Activated CD8-positive, alpha-beta memory T cell treated with anti-CD3 and anti-CD28 coated beads, Interleukin-2, amount 50 U/mL, for 1 hour (primary cell): ENCODE data around the gene CBARP.

Experiments used
- DNase-seq: peaks from one replicate; pipeline ENCODE4 v3.0.0-alpha.2; 2020; ENCODE audit errors: extremely low read depth

Gene CBARP

GRCh38 chr19:1275260-1275975 lies 37.6 kb upstream of the CBARP start, which contains the start of gene FAM174C:
Gene FAM174C, plus strand, starts transcription at chr19:1275530. Its CDS starts 20 bp downstream, at chr19:1275550.
- DNase-seq: peak; percentile 86

- DNase-seq: no peak
These were observed 37.1 kb upstream of the CBARP start for GRCh38 chr19:1274852-1275259.

- no peak for DNase-seq
These were observed 36.5 kb upstream of the CBARP start for GRCh38 chr19:1274081-1274851.

GRCh38 chr19:1273263-1274041 lies 35.6 kb upstream of the CBARP start:
- DNase-seq: no peak

GRCh38 chr19:1272423-1273262 lies 34.8 kb upstream of the CBARP start:
- DNase-seq: no peak

- no peak for DNase-seq
These were observed 34.0 kb upstream of the CBARP start for GRCh38 chr19:1271528-1272422.

GRCh38 chr19:1270854-1271527 lies 33.2 kb upstream of the CBARP start:
- DNase-seq: no peak

- DNase-seq: no peak
These were observed 32.5 kb upstream of the CBARP start for GRCh38 chr19:1270213-1270853.

- DNase-seq: no peak
These were observed 31.8 kb upstream of the CBARP start for GRCh38 chr19:1269478-1270212.

- peak; percentile 99 for DNase-seq
These were observed 31.3 kb upstream of the CBARP start, which contains the start of gene CIRBP for GRCh38 chr19:1269065-1269477. Gene CIRBP, plus strand, starts transcription at chr19:1269332. Its CDS starts 1,602 bp downstream, at chr19:1270934.

GRCh38 chr19:1268226-1269064 lies 30.6 kb upstream of the CBARP start:
- no peak for DNase-seq

GRCh38 chr19:1267477-1268225 lies 29.8 kb upstream of the CBARP start:
- no peak for DNase-seq

- no peak for DNase-seq
These were observed 29.2 kb upstream of the CBARP start for GRCh38 chr19:1266916-1267476.

GRCh38 chr19:1266129-1266915 lies 28.5 kb upstream of the CBARP start:
- no peak for DNase-seq

- DNase-seq: no peak
These were observed 27.9 kb upstream of the CBARP start for GRCh38 chr19:1265615-1266128.
